ENCODE data around the gene STAT4.

- TF ChIP-seq CTCF (IDR thresholded peaks at IDR 0.05; ENCODE audit: low read length) (no peak), EZH2 (optimal IDR thresholded peaks at IDR 0.05; ENCODE audit: low read depth, low read length) (no peak), EZH2phosphoT487 (IDR thresholded peaks at IDR 0.05; ENCODE audit: low read length) (no peak)
Observed at GRCh38 chr2:191063584-191063983, 87.2 kb downstream of the STAT4 start.

Measured in MM.1S (cell line).